ENCODE measurements around the gene SLC29A3. TPM values are rescaled to one million over a fixed set of nuclear protein-coding genes. Genes with fewer than 3 reads are reported as not detected.

Gene SLC29A3
- total RNA-seq, 1 experiment from 2014 or later, result 5.2 TPM

DNA sequence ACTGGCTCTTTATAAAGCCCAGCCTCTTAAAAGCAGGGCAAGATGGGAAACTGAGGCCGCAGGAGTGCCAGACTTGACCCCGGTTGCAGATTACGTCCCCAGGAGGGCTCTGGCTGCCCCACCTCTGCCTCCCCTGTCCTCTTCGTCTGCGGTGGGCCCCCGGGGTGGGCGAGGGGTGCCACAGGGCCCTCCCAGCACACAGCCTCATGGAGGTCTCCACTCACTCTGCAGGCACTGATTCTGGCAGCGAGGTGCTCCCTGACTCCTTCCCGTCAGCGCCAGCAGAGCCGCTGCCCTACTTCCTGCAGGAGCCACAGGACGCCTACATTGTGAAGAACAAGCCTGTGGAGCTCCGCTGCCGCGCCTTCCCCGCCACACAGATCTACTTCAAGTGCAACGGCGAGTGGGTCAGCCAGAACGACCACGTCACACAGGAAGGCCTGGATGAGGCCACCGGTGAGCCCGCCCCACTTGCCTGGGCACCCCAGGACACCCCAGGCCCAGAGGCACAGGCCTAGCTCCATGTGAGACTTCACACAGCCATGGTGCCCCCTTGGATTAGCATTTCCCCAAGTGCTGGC is 39.4 kb upstream of the SLC29A3 start:
- Histone ChIP-seq H3K36me3 (replicated peaks; ENCODE audit: control insufficient read depth, insufficient read depth, low read length) (peaks cover 1% of the 10 kb centered on the region), H3K4me3 (ENCODE audit: insufficient read depth, low read depth, low read length) (no peak overlapping the region), H3K27me3 (ENCODE audit: control insufficient read depth, insufficient read depth, low read length) (no peaks in the 10 kb centered on the region)
- DNase-seq, result no peak

DNA sequence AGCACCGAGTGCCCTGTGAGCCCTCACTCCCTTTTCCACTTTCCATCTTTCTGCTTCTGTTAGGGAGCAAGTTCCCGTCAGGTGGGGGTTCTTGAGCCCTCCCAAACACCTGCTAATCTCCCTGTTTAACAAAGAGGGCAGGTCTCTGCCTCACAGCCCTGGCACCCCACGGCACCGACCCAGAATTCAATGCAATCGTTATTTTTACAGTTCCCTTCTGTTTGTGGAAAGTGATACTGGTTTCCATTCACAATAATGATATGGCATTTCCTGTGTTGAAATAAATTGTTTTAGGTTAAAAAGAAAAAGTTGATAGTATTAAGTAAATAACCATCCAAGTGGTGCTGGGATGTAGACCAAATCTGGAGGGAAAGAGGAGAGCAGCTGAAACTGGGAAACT is 38.8 kb upstream of the SLC29A3 start:
- DNase-seq, result no peak
- peaks cover 1% of the 10 kb centered on the region for H3K36me3 ChIP-seq (replicated peaks; ENCODE audit: control insufficient read depth, insufficient read depth, low read length)
- no peak overlapping the region for H3K4me3 ChIP-seq (ENCODE audit: insufficient read depth, low read depth, low read length)
- H3K27me3 ChIP-seq (ENCODE audit: control insufficient read depth, insufficient read depth, low read length), result no peaks in the 10 kb centered on the region

DNA sequence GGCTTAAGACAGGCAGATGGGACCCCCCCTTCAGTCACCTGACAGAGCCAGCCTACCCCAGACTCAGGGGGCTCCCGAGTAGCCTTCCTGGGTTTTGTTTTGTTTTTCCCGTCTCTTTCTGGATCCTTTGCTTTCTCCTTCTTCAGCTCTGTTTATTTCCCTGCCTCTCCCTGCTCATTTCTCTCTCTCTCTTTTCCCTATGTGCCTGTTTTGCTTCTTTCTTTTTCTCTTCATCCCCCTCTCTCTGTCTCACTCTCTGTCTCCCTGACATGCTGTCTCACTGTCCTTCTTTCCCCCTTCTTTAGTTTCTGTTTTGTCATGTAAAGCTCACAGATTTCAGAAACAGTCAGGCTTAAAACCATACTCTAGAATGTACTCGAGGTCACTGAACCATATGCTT is 38.2 kb upstream of the SLC29A3 start:
- H3K4me3 ChIP-seq (ENCODE audit: insufficient read depth, low read depth, low read length), result no peak overlapping the region
- no peak for DNase-seq
- H3K27me3 ChIP-seq (ENCODE audit: control insufficient read depth, insufficient read depth, low read length), result no peaks in the 10 kb centered on the region
- peaks cover 5% of the 10 kb centered on the region for H3K36me3 ChIP-seq (replicated peaks; ENCODE audit: control insufficient read depth, insufficient read depth, low read length)

DNA sequence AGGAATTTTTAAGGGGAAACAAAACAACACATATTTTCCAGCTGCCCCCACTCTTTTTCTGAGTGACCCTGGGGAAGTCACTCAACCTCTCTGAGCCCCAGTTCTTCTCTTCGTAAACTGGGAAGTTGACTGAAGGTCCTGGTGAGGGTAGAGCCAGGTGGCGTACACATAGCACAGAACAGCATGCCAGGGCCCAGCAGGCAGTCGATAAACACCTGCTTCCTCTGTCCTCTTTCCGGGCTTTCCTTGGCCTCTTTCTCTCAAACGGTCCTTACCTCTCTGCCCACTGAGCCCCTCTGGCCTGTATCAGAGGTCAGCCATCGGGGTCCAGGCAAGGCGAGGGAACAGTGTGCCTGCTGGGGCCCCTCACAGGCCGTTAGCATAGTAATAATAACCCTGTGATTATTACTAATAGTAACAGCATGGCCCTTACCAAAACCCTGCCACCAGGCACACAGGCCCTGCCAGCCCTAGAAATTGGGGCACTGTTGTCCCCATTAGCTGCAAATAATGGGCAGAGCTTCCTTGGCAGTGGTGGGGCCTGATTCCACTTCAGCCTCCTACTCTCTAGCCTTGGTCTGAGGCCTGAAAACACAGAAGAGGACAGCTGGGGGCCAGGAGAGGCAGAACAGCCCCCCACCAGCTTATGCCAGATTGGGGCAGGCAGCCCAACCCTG is 37.3 kb upstream of the SLC29A3 start:
- no peak for DNase-seq
- no peak overlapping the region for H3K4me3 ChIP-seq (ENCODE audit: insufficient read depth, low read depth, low read length)
- H3K36me3 ChIP-seq (replicated peaks; ENCODE audit: control insufficient read depth, insufficient read depth, low read length), result peaks cover 5% of the 10 kb centered on the region
- no peaks in the 10 kb centered on the region for H3K27me3 ChIP-seq (ENCODE audit: control insufficient read depth, insufficient read depth, low read length)

DNA sequence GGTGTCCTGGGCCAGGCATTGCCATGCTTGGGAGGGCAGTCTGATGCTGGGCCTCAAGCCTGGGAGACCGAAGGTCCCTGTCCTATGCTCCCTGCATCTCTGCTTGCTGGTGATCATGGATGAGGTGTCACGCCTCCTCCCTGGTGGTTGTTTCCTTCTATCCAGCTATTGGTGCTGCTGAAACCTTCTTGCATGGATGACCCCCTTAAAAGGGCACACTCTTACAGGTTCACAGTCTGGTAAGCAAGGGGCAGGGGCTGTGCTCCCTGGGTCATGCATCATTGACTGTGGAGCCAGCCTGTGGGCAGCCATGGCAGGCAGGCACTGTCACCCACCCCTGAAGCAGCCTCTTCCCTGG is 36.8 kb upstream of the SLC29A3 start:
- DNase-seq, result no peak
- H3K27me3 ChIP-seq (ENCODE audit: control insufficient read depth, insufficient read depth, low read length), result no peaks in the 10 kb centered on the region
- no peak overlapping the region for H3K4me3 ChIP-seq (ENCODE audit: insufficient read depth, low read depth, low read length)

DNA sequence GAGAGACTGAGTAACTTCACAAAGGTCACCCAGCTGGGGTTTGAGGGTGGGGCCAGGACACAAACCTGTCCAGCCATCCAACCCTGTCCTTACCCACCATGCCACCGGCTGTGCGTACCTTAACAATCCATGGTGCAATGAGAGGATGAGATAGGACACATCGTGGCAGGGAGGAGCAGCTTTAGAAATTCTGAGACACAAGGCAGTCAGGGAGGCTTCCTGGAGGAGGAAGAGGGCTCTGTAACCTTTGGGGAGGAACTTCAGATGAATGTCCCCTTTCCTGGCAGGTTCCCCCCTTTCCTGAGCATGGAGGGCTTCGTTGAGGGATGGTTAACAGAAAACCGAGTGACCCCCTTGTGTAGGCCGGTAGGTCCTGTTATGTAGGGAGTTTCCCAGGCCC is 35.6 kb upstream of the SLC29A3 start:
- Histone ChIP-seq H3K36me3 (replicated peaks; ENCODE audit: control insufficient read depth, insufficient read depth, low read length) (peaks cover 9% of the 10 kb centered on the region), H3K27me3 (ENCODE audit: control insufficient read depth, insufficient read depth, low read length) (no peaks in the 10 kb centered on the region)
- no peak for DNase-seq

More for the DNA sequence above, 36.8 kb upstream of the SLC29A3 start:
- H3K36me3 ChIP-seq (replicated peaks; ENCODE audit: control insufficient read depth, insufficient read depth, low read length), result peaks cover 5% of the 10 kb centered on the region

DNA sequence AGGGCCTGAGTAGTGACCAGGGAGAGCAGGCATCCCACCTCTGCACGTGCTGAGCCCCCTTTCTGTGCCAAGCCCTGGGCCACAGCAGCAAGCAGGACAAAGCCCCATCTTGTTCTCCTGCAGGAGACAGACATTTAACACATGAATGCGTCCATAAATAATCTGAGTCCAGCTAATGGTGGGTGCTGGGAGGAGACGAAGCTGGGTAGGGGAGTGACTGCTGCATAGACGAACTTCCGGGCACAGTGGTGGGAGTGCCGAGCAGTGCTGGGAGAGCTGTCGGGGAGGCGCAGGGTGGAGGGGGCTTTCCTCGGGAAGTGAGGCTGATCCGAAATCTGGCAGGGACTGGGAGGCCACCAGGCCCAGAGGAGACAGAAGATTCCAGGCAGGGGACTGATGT is 35.2 kb upstream of the SLC29A3 start:
- Histone ChIP-seq H3K4me3 (ENCODE audit: insufficient read depth, low read depth, low read length) (no peak overlapping the region), H3K27me3 (ENCODE audit: control insufficient read depth, insufficient read depth, low read length) (no peaks in the 10 kb centered on the region), H3K36me3 (replicated peaks; ENCODE audit: control insufficient read depth, insufficient read depth, low read length) (peaks cover 9% of the 10 kb centered on the region)
- DNase-seq, result no peak

More for the DNA sequence above, 35.6 kb upstream of the SLC29A3 start:
- no peak overlapping the region for H3K4me3 ChIP-seq (ENCODE audit: insufficient read depth, low read depth, low read length)

DNA sequence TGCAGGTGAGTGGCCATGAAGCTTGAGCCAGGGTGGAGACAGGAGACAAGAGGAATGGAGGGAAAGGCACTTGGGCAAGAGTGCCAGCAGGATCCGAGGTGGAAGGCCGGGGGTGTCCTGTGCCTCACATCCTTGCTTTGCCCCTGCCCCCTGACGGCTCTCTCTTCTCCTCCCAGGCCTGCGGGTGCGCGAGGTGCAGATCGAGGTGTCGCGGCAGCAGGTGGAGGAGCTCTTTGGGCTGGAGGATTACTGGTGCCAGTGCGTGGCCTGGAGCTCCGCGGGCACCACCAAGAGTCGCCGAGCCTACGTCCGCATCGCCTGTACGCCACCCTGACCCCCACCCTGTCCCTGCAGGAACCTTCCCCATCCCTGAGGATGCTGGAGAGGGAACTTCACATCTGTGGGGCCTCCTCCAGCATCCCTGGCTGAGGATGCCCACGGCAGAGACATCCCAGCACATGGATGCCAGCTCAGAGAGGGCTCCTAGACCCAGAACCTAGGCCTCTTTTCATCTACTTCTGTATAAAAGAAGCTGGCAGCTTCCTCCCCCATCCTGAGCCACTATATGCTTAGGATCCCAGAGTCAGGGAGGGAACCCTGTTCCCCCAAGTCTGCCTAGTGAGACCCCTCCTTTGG is 34.4 kb upstream of the SLC29A3 start:
- Histone ChIP-seq H3K36me3 (replicated peaks; ENCODE audit: control insufficient read depth, insufficient read depth, low read length) (peaks cover 9% of the 10 kb centered on the region), H3K4me3 (ENCODE audit: insufficient read depth, low read depth, low read length) (no peak overlapping the region), H3K27me3 (ENCODE audit: control insufficient read depth, insufficient read depth, low read length) (no peaks in the 10 kb centered on the region)
- no peak for DNase-seq

DNA sequence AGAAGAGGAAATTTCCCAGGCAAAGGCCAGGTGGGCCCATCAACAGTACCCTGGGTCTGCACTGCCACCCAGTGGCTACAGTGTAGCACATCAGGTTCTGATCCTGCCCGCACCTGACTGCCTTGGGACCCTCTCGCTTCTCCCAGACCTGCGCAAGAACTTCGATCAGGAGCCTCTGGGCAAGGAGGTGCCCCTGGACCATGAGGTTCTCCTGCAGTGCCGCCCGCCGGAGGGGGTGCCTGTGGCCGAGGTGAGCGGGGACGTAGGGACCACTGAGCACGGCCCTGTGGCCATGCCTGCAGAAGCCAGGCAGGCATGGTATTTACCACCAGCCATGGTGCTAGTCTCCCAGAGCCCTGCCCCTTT is 33.9 kb upstream of the SLC29A3 start:
- Histone ChIP-seq H3K27me3 (ENCODE audit: control insufficient read depth, insufficient read depth, low read length) (no peaks in the 10 kb centered on the region), H3K4me3 (ENCODE audit: insufficient read depth, low read depth, low read length) (no peak overlapping the region), H3K36me3 (replicated peaks; ENCODE audit: control insufficient read depth, insufficient read depth, low read length) (peaks cover 8% of the 10 kb centered on the region)
- DNase-seq, result peak; percentile 97

DNA sequence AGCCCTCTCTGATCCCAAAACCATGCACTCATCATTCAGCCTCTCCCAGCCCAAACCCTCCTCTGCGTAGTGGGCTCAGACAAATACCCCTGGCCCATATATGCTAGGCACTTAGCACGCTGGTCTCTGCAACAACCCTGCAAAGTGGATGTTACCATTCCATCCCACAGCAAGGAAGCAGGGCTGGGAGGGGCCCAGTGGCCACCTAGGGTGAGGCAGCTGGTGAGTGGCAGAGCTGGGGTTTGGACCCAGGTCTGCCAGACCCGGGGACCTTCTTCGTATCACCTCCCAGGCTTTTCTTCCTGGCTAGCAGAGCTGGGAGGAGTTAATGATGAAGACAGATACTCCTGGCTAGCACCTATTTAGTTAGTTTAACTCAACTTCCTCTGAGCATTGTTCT is 33.1 kb upstream of the SLC29A3 start:
- no peak overlapping the region for H3K4me3 ChIP-seq (ENCODE audit: insufficient read depth, low read depth, low read length)
- H3K36me3 ChIP-seq (replicated peaks; ENCODE audit: control insufficient read depth, insufficient read depth, low read length), result peaks cover 8% of the 10 kb centered on the region
- no peak for DNase-seq
- H3K27me3 ChIP-seq (ENCODE audit: control insufficient read depth, insufficient read depth, low read length), result no peaks in the 10 kb centered on the region

DNA sequence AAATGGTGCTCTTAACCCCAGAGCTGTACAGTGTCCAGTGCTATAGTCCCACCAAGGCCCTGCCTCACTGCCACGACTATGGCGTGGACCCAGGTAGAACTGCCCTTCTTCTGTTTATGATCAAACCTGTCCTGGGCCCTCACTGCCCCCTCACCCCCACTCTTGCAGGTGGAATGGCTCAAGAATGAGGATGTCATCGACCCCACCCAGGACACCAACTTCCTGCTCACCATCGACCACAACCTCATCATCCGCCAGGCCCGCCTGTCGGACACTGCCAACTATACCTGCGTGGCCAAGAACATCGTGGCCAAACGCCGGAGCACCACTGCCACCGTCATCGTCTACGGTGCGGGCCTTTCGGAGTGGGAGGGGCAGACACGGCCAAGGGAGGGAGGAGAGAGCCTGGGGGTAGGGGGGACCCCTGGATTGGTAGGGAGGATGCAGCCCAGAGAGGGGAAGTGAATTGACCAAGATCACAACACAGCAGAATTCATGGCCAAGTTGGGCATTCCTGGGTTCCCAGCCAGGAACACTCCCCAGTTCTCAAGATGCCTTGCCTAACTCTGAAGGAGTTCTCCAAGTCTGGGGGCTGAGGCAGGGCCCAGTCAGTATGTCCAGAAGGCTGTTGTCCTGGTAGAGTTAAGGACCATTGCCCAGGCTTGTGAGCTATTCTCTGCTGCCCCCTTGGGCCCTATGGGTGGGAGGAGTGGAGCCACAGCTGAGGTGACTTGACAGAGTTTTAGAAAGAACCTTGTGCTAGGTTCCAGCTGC is 32.4 kb upstream of the SLC29A3 start:
- no peak for DNase-seq
- no peaks in the 10 kb centered on the region for H3K27me3 ChIP-seq (ENCODE audit: control insufficient read depth, insufficient read depth, low read length)

DNA sequence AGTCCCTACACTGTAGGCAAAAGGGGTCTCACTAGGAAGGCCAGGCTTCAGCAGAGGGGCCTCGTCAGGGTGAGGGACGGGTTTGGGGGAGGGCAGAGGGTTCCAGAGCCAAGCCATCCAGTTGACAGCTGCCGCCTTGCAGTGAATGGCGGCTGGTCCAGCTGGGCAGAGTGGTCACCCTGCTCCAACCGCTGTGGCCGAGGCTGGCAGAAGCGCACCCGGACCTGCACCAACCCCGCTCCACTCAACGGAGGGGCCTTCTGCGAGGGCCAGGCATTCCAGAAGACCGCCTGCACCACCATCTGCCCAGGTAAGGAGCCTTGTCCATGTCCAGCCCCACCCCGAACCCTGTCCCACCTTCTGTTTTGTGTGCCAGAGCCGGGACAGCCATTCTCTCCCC is 31.6 kb upstream of the SLC29A3 start:
- H3K4me3 ChIP-seq (ENCODE audit: insufficient read depth, low read depth, low read length), result no peak overlapping the region
- DNase-seq, result no peak
- peaks cover 13% of the 10 kb centered on the region for H3K36me3 ChIP-seq (replicated peaks; ENCODE audit: control insufficient read depth, insufficient read depth, low read length)

More for the DNA sequence above, 32.4 kb upstream of the SLC29A3 start:
- Histone ChIP-seq H3K36me3 (replicated peaks; ENCODE audit: control insufficient read depth, insufficient read depth, low read length) (peaks cover 9% of the 10 kb centered on the region), H3K4me3 (ENCODE audit: insufficient read depth, low read depth, low read length) (no peak overlapping the region)

DNA sequence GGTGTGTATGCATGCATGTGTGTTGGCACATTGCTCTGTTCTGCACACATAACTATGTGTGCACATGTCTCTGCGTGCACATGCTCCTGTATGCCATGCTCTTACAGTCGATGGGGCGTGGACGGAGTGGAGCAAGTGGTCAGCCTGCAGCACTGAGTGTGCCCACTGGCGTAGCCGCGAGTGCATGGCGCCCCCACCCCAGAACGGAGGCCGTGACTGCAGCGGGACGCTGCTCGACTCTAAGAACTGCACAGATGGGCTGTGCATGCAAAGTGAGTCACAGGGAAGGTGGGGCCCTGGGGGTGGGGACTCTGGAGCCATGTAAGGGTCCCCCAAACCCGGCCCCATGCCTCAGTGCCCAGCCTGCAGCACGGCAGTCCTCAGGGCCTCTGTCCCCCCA is 30.6 kb upstream of the SLC29A3 start:
- H3K27me3 ChIP-seq (ENCODE audit: control insufficient read depth, insufficient read depth, low read length), result no peaks in the 10 kb centered on the region
- no peak overlapping the region for H3K4me3 ChIP-seq (ENCODE audit: insufficient read depth, low read depth, low read length)
- peaks cover 13% of the 10 kb centered on the region for H3K36me3 ChIP-seq (replicated peaks; ENCODE audit: control insufficient read depth, insufficient read depth, low read length)
- no peak for DNase-seq

More for the DNA sequence above, 31.6 kb upstream of the SLC29A3 start:
- H3K27me3 ChIP-seq (ENCODE audit: control insufficient read depth, insufficient read depth, low read length), result no peaks in the 10 kb centered on the region

DNA sequence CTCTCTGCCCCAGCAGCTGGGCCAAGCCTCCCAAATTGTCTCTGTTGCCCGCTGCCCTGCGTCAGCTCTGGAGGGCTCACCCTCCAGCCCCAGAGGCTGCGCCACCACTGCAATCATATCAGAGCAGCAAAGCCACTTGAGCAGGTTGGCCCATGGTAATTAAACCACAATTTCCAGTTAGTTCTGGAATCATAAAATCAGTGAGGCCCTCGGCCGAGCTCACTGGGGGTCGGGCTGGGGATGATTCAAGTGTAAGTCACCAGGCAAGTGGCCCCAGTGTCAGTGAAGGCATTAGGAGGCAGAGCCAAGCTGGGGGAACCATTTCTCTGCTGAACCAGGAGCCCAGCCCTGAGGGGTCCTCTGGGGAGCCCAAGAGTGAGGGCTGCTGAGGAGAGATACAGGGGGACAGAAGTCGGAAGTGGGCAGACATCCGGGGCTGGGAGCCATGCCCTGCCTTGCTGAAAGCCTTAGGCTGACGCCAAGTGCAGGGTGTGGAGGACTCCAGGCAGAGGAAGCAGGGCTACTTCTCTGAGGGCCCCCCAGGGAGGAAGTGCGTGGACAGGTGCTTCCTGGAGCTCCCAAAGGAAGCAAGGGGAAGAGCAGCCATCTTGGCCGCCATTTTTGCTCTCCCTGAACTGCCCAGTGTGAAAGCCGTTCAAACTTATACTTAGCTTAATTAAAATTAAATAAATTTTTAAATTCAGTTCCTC is 29.5 kb upstream of the SLC29A3 start:
- Histone ChIP-seq H3K27me3 (ENCODE audit: control insufficient read depth, insufficient read depth, low read length) (no peaks in the 10 kb centered on the region), H3K4me3 (ENCODE audit: insufficient read depth, low read depth, low read length) (no peak overlapping the region), H3K36me3 (replicated peaks; ENCODE audit: control insufficient read depth, insufficient read depth, low read length) (peaks cover 14% of the 10 kb centered on the region)
- no peak for DNase-seq

All from H7 (cell line).